Stomach (tissue), 9 donors: ENCODE data around the gene PSMB7. TPM values are rescaled to one million over a fixed set of nuclear protein-coding genes. Genes with fewer than 3 reads are reported as not detected.
A peak's percentile ranks its signal among the peaks of the same experiment; 100 is the strongest.

Experiments used
- DNase-seq, 2 donors: peaks; one replicate each; pipeline versions ENCODE4 v3.0.0 to v3.0.0-alpha.2; 2013 to 2019
- H3K27ac ChIP-seq, 5 donors: fragments of 200-600 bp in 4 of 5; sonication (generic) in 4 of 5; one replicate each; pipeline ENCODE4 v1.5.1; 2013 to 2019; ENCODE audit warnings: mild to moderate bottlenecking in 1 of 5, moderate library complexity in 1 of 5
- H3K27me3 ChIP-seq, 3 donors: fragments of 200-600 bp; sonication (generic); one replicate each; pipeline ENCODE4 v1.5.1; 2017 to 2019; ENCODE audit warnings: mixed run types in 1 of 3
- H3K36me3 ChIP-seq, 4 donors: fragments of 200-600 bp; sonication (generic); 1 replicate in 3 of 4; 2 replicates in 1 of 4; pipeline ENCODE4 v1.5.1; 2016 to 2019
- H3K4me1 ChIP-seq, 4 donors: fragments of 200-600 bp; sonication (generic); one replicate each; pipeline ENCODE4 v1.5.1; 2016 to 2019
- H3K4me3 ChIP-seq, 4 donors: fragments of 200-600 bp; sonication (generic) in 3 of 4; one replicate each; pipeline ENCODE4 v1.5.1; 2016 to 2019; ENCODE audit warnings: mild to moderate bottlenecking in 1 of 4
- H3K9me3 ChIP-seq, 4 donors: fragments of 200-600 bp; sonication (generic); one replicate each; pipeline ENCODE4 v1.5.1; 2016 to 2019
- EP300 ChIP-seq: sonication (generic); formaldehyde crosslinking; IDR thresholded peaks from one replicate; pipeline ENCODE4 v1.6.1; 2017; ENCODE audit warnings: antibody characterized with exemption
- POLR2A ChIP-seq, 4 donors: fragments of 450-650 bp; IDR thresholded peaks; one replicate each; pipeline ENCODE4 v1.6.1; 2016; ENCODE audit warnings: antibody characterized with exemption in 4 of 4, control low read depth in 2 of 4, mild to moderate bottlenecking in 1 of 4, moderate library complexity in 1 of 4
- POLR2AphosphoS5 ChIP-seq, 3 donors: sonication (generic); formaldehyde crosslinking; IDR thresholded peaks; one replicate each; pipeline ENCODE4 v1.6.1; 2016; ENCODE audit warnings: antibody characterized with exemption in 3 of 3
- WGBS, 5 donors: extraction: QIAGEN DNeasy Blood & Tissue Kit in 3 of 5; methylation state at CpG; one replicate each; pipeline versions ENCODE4 v1.1.5 to v1.1.7; 2013 to 2018; 5-methylcytosine and 5-hydroxymethylcytosine counted together
- intact Hi-C: fragments of 100-400 bp; cut with DNase I; formaldehyde crosslinking; loops from one replicate; pipeline ENCODE4 v1.15.1; 2023; ENCODE audit warnings: low total_unique reads
- polyA plus RNA-seq, 3 donors: library from polyadenylated mRNA; stranded (reverse); fragments of 200-250 nt; gene quantifications; one replicate each; pipeline ENCODE4 v1.2.3, GENCODE V29; 2013
- total RNA-seq, 5 donors: library from RNA; depleted of rRNA; stranded (reverse); fragments of >200 nt; gene quantifications; one replicate each; pipeline versions ENCODE4 v1.1.0 to v1.2.3, GENCODE V29; 2014 to 2016
- TF ChIP-seq, protein P1 (sequence below), 7 experiments: fragments of 450-650 bp in 4 of 7; fragments of 200-600 bp in 3 of 7; sonication (generic) in 3 of 7; IDR thresholded peaks; one replicate each; pipeline ENCODE4 v1.5.1; 2016 to 2019; ENCODE audit warnings: antibody characterized with exemption in 7 of 7, control low read depth in 2 of 7, mild to moderate bottlenecking in 1 of 7
- donor health status: healthy with polysubstance abuse.
- donor health status: Bipolar disorder and iron deficiency.
- donor health status: healthy.

Gene PSMB7
- total and polyA plus RNA-seq, 8 donors: 4.9 to 213 (median 118) TPM

GRCh38 chr9:124341455-124342170 is 73.6 kb downstream of the PSMB7 start:
- intact Hi-C loops: no loop called here
- H3K9me3 ChIP-seq: peaks cover 0 to 13% (median 10%) of the 10 kb centered on the region in 4 donors
- peak overlapping the region in 2 of 5 donors; percentile 73 to 75 for H3K27ac ChIP-seq
- no peak overlapping the region for H3K4me3 ChIP-seq
- H3K36me3 ChIP-seq: peaks cover 9 to 95% (median 84%) of the 10 kb centered on the region in 4 donors
- peaks cover 0 to 20% (median 8%) of the 10 kb centered on the region in 4 donors for H3K4me1 ChIP-seq
- TF ChIP-seq POLR2AphosphoS5 (IDR thresholded peaks at IDR 0.05) (no peak), POLR2A (IDR thresholded peaks at IDR 0.05) (no peak), EP300 (no peak)
- TF ChIP-seq, protein P1, sequence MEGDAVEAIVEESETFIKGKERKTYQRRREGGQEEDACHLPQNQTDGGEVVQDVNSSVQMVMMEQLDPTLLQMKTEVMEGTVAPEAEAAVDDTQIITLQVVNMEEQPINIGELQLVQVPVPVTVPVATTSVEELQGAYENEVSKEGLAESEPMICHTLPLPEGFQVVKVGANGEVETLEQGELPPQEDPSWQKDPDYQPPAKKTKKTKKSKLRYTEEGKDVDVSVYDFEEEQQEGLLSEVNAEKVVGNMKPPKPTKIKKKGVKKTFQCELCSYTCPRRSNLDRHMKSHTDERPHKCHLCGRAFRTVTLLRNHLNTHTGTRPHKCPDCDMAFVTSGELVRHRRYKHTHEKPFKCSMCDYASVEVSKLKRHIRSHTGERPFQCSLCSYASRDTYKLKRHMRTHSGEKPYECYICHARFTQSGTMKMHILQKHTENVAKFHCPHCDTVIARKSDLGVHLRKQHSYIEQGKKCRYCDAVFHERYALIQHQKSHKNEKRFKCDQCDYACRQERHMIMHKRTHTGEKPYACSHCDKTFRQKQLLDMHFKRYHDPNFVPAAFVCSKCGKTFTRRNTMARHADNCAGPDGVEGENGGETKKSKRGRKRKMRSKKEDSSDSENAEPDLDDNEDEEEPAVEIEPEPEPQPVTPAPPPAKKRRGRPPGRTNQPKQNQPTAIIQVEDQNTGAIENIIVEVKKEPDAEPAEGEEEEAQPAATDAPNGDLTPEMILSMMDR (IDR thresholded peaks at IDR 0.05): no peak
- WGBS, 5 donors: 82 to 89% (median 88%) methylated on average over 16 to 21 of the region's 21 CpGs
- no peak for DNase-seq
- H3K27me3 ChIP-seq: no peaks in the 10 kb centered on the region

DNA sequence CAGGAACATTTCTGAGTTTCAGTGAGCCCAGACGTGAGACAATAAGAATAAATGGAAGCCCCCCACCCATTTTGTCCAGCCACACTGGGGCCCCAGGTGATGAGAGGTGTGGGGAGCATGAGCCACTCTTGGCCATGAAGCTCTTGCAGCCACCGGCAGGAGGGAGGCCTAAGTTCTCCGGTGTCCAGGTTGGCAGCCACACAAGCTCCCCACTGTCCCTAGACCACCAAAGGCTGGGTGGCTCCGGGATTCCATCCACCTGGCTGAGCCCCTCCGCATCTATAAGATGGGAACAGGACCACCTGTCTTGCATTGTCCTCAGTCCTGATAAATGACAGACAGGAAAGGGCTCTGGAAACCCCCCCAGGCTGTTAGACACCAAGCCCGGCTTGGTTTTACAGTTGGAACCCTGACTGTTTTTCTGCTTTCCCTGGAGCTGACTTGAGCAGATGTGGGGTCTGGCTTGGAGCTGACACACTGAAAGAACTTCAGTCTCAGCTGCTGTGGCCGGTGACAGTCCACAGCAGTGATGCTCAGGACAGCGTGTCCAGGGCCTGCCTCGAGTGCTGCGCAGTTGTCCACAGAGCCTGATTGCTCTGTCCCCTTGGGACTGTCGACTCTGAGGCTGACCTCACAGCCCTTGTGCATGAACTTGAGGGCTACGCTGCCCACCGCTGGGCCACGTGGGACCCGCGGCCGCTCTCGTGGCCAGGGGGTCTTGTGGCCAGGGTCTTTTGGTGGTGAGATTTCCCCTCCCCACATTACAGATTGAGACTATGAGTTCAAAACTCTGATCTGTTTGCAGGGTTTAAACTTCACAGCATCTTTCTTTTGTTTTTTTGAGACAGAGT is 74.8 kb downstream of the PSMB7 start:
- H3K36me3 ChIP-seq: peaks cover 3 to 95% (median 84%) of the 10 kb centered on the region in 4 donors
- no peak for TF ChIP-seq EP300
- TF ChIP-seq, protein P1 (IDR thresholded peaks at IDR 0.05): no peak
- no peak for TF ChIP-seq POLR2A (IDR thresholded peaks at IDR 0.05)
- no peak for TF ChIP-seq POLR2AphosphoS5 (IDR thresholded peaks at IDR 0.05)
- WGBS, 5 donors: 84 to 91% (median 89%) methylated on average over 16 to 18 of the region's 18 CpGs
- intact Hi-C loops: no loop called here
- no peak overlapping the region for H3K27ac ChIP-seq
- no peak overlapping the region for H3K4me3 ChIP-seq
- H3K4me1 ChIP-seq: peaks cover 0 to 20% (median 8%) of the 10 kb centered on the region in 4 donors
- H3K27me3 ChIP-seq: no peaks in the 10 kb centered on the region
- H3K9me3 ChIP-seq: peaks cover 0 to 14% (median 10%) of the 10 kb centered on the region in 4 donors
- no peak for DNase-seq

DNA sequence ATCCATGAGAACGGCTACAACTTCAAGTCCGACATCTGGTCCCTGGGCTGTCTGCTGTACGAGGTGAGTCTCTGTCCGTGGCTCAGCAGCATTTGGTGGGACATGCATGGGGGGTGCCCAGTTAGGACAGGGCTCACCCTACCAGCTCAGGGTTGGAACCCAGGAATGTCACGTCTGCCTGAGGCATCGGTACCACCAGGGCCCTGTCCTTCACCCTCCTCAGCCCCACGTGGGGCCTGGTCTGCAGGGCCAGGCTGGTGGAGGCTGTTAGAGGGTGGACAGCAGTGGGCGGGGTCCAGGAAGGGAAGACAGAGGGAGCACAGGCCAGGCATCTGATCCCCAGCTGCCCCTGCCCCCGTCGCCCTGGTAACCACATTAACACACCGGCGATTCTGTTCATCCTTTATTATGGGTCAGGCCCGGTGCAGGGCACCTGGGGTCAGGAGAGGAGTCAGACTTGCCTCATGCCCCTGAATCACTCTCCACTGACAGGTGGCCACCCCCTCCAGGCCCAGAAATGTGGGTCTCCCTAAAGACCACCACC is 75.6 kb downstream of the PSMB7 start:
- peaks cover 3 to 95% (median 84%) of the 10 kb centered on the region in 4 donors for H3K36me3 ChIP-seq
- WGBS, 5 donors: 74 to 89% (median 83%) methylated on average over 8 to 13 of the region's 13 CpGs

More for the DNA sequence above, 75.6 kb downstream of the PSMB7 start:
- no peaks in the 10 kb centered on the region for H3K27me3 ChIP-seq
- no peak overlapping the region for H3K4me3 ChIP-seq
- intact Hi-C loops: no loop called here
- H3K27ac ChIP-seq: no peak overlapping the region
- H3K4me1 ChIP-seq: peaks cover 0 to 20% (median 8%) of the 10 kb centered on the region in 4 donors
- TF ChIP-seq POLR2A (IDR thresholded peaks at IDR 0.05) (no peak), EP300 (no peak)
- TF ChIP-seq, protein P1 (IDR thresholded peaks at IDR 0.05): no peak
- H3K9me3 ChIP-seq: peaks cover 0 to 14% (median 10%) of the 10 kb centered on the region in 4 donors
- no peak for DNase-seq
